Keratinocyte (primary cell): ENCODE data around the gene OR4N5.

Source experiments
- EZH2 ChIP-seq: IDR thresholded peaks from one replicate; pipeline ENCODE4 v1.6.1; 2012; ENCODE audit warnings: inconsistent platforms, mild to moderate bottlenecking, low read length, moderate library complexity
- TF ChIP-seq, protein P1 (sequence below), 3 experiments: IDR thresholded peaks in 1 of 3; conservative IDR thresholded peaks in 1 of 3; optimal IDR thresholded peaks in 1 of 3; 2 replicates in 2 of 3; 3 replicates in 1 of 3; pipeline versions ENCODE3 to v1.5.1; 2011; ENCODE audit warnings: low read length in 3 of 3, mild to moderate bottlenecking in 3 of 3, moderate library complexity in 2 of 3, control low read depth in 1 of 3, inconsistent platforms in 1 of 3; ENCODE audit not compliant: insufficient read depth in 2 of 3; ENCODE audit errors: extremely low read depth in 1 of 3

DNA sequence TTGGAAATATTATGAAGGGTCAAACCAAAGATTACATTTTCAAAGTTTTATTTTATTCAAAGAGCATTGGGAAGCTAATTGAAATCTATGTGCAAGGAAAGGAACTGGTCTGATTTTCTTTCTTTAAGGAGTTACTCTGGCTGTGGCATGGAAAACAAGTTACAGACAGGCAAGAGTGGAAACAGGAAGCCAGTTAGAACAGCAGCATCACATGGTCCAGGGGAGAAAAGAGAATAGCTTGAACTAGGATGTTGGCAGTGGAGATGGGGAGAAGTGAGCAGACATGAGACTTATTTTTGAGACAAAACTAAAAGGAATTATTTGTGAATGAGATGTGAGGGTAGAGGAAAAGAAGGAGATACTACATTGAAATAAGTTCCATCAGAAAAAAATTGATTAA lies 55.5 kb downstream of the OR4N5 start:
- TF ChIP-seq, protein P1, sequence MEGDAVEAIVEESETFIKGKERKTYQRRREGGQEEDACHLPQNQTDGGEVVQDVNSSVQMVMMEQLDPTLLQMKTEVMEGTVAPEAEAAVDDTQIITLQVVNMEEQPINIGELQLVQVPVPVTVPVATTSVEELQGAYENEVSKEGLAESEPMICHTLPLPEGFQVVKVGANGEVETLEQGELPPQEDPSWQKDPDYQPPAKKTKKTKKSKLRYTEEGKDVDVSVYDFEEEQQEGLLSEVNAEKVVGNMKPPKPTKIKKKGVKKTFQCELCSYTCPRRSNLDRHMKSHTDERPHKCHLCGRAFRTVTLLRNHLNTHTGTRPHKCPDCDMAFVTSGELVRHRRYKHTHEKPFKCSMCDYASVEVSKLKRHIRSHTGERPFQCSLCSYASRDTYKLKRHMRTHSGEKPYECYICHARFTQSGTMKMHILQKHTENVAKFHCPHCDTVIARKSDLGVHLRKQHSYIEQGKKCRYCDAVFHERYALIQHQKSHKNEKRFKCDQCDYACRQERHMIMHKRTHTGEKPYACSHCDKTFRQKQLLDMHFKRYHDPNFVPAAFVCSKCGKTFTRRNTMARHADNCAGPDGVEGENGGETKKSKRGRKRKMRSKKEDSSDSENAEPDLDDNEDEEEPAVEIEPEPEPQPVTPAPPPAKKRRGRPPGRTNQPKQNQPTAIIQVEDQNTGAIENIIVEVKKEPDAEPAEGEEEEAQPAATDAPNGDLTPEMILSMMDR (optimal IDR thresholded peaks at IDR 0.05 in 1 of 3, IDR thresholded peaks at IDR 0.05 in 1 of 3, conservative IDR thresholded peaks at IDR 0.05 in 1 of 3; ENCODE audit: extremely low read depth in 1 of 3, insufficient read depth in 2 of 3, low read length in 3 of 3) = no peak
- no peak for TF ChIP-seq EZH2
